Measurements from ENCODE around the gene IMP3. TPM values are rescaled to one million over a fixed set of nuclear protein-coding genes. Genes with fewer than 3 reads are reported as not detected.
A peak's percentile ranks its signal among the peaks of the same experiment; 100 is the strongest.

IMP3 gene
- total RNA-seq, 4 donors from 2014 or later, result 129 to 173 (median 140) TPM

GRCh38 chr15:75606711-75607699 is 33.0 kb downstream of the IMP3 start:
- Histone ChIP-seq H3K4me3 (no peak overlapping the region), H3K9me3 (no peaks in the 10 kb centered on the region), H3K27ac (peak overlapping the region in 1 of 4 donors; percentile 38), H3K36me3 (peaks cover 0 to 97% (median 35%) of the 10 kb centered on the region in 3 donors), H3K27me3 (no peaks in the 10 kb centered on the region), H3K4me1 (no peaks in the 10 kb centered on the region)
- 65 to 83% methylated on average over 6 of the region's 6 CpGs for WGBS, 2 donors
- DNase-seq, result no peak
- intact Hi-C loops (cut with DNase I), result no loop called here
- no peak for TF ChIP-seq CTCF (IDR thresholded peaks at IDR 0.05)
- no peak for TF ChIP-seq POLR2A (IDR thresholded peaks at IDR 0.05)

GRCh38 chr15:75606026-75606425 is 34.0 kb downstream of the IMP3 start:
- 80 to 95% methylated on average over 7 to 8 of the region's 8 CpGs for WGBS, 2 donors
- H3K27me3 ChIP-seq, result no peaks in the 10 kb centered on the region
- peak overlapping the region in 1 of 4 donors; percentile 38 for H3K27ac ChIP-seq
- H3K4me1 ChIP-seq, result no peaks in the 10 kb centered on the region
- intact Hi-C loops (cut with DNase I), result no loop called here
- DNase-seq, result no peak
- H3K36me3 ChIP-seq, result peaks cover 4 to 97% (median 35%) of the 10 kb centered on the region in 3 donors
- no peak overlapping the region for H3K4me3 ChIP-seq
- no peaks in the 10 kb centered on the region for H3K9me3 ChIP-seq
- TF ChIP-seq POLR2A (IDR thresholded peaks at IDR 0.05), result no peak
- no peak for TF ChIP-seq CTCF (IDR thresholded peaks at IDR 0.05)

GRCh38 chr15:75599401-75599800 is 40.6 kb downstream of the IMP3 start:
- Histone ChIP-seq H3K27me3 (no peaks in the 10 kb centered on the region), H3K27ac (no peak overlapping the region), H3K4me1 (peaks cover 0 to 2% (median 0%) of the 10 kb centered on the region in 3 donors), H3K36me3 (peaks cover 10 to 99% (median 11%) of the 10 kb centered on the region in 3 donors), H3K9me3 (no peaks in the 10 kb centered on the region), H3K4me3 (no peak overlapping the region)
- intact Hi-C loops (cut with DNase I), result no loop called here
- WGBS, 2 donors, result 44 to 67% methylated on average over 2 of the region's 2 CpGs
- no peak for TF ChIP-seq CTCF (IDR thresholded peaks at IDR 0.05)
- TF ChIP-seq POLR2A (IDR thresholded peaks at IDR 0.05), result no peak
- no peak for DNase-seq

- H3K4me1 ChIP-seq, result peaks cover 0 to 2% (median 0%) of the 10 kb centered on the region in 3 donors
- H3K27ac ChIP-seq, result no peak overlapping the region
- TF ChIP-seq POLR2A (IDR thresholded peaks at IDR 0.05) (no peak), CTCF (IDR thresholded peaks at IDR 0.05) (no peak)
- H3K27me3 ChIP-seq, result no peaks in the 10 kb centered on the region
- no peaks in the 10 kb centered on the region for H3K9me3 ChIP-seq
- DNase-seq, result no peak
- intact Hi-C loops (cut with DNase I), result no loop called here
- H3K36me3 ChIP-seq, result peaks cover 10 to 100% (median 11%) of the 10 kb centered on the region in 3 donors
- WGBS, 2 donors, result no CpG with 5 or more reads among the region's 4 CpGs
- no peak overlapping the region for H3K4me3 ChIP-seq
These were observed 41.7 kb downstream of the IMP3 start for GRCh38 chr15:75598361-75598760.

- H3K27ac ChIP-seq, result no peak overlapping the region
- WGBS, 2 donors, result 64 to 76% methylated on average over 3 of the region's 3 CpGs
- H3K4me1 ChIP-seq, result peaks cover 0 to 2% (median 0%) of the 10 kb centered on the region in 3 donors
- no peak overlapping the region for H3K4me3 ChIP-seq
- intact Hi-C loops (cut with DNase I), result no loop called here
- no peaks in the 10 kb centered on the region for H3K27me3 ChIP-seq
- peak in 4 of 6 experiments; percentile 5 to 54 (median 44) for TF ChIP-seq CTCF (IDR thresholded peaks at IDR 0.05)
- no peak for TF ChIP-seq POLR2A (IDR thresholded peaks at IDR 0.05)
- DNase-seq, result no peak
- H3K9me3 ChIP-seq, result no peaks in the 10 kb centered on the region
- H3K36me3 ChIP-seq, result peaks cover 10 to 99% (median 11%) of the 10 kb centered on the region in 3 donors
These were observed 42.2 kb downstream of the IMP3 start for GRCh38 chr15:75597667-75598341.

All from esophagus squamous epithelium (tissue), 5 donors.